IPS DF 19.7 (cell line): ENCODE data around the gene EXOC4.

Experiments used
- DNase-seq: peaks from one replicate; pipeline ENCODE4 v3.0.0-alpha.2; 2013; ENCODE audit warnings: low read depth, low spot score

Gene EXOC4

GRCh38 chr7:133923974-133924373, 671.1 kb downstream of the EXOC4 start:
- DNase-seq = no peak

DNA sequence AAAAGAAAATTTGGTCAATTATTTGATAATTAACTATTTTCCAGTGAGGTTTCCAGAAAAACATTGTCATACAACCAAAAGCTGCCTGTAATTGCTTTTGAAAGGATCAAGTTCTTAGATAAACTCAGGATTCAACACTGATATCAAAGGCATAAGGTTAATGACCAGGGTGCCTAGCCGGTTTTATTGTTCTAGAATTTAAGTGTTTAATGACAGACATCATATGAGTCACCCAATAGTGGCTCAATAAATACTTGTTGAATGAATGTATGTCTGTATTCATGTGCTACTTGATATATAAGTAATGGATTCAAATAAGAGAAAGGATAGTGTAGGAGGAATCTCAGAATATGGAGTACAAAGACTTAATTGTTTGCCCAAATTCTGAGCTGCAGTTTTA, 678.2 kb downstream of the EXOC4 start:
- DNase-seq = no peak

- no peak for DNase-seq
Measured at GRCh38 chr7:133932591-133932990, 679.7 kb downstream of the EXOC4 start.

GRCh38 chr7:133934262-133934976, 681.5 kb downstream of the EXOC4 start:
- no peak for DNase-seq

- no peak for DNase-seq
Measured at GRCh38 chr7:133934977-133935330, 682.1 kb downstream of the EXOC4 start.

GRCh38 chr7:133936074-133936473, 683.2 kb downstream of the EXOC4 start:
- DNase-seq = no peak

DNA sequence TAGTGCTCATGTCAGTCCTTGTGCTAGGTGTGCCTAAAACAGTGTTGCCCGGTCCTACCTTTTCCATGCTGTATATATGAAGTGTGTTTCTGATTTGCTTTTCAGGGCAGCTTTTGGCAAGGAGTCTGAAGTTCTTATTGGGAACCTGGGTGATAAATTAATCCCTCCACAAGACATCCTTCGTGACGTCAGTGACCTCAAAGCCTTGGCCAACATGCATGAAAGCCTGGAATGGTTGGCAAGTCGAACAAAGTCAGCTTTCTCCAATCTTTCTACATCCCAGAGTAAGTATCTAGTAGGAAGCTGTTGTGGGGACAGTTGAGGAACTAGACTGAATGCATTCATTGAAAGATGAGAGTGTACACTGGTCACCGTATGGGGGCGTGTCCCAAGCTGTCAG, 684.9 kb downstream of the EXOC4 start:
- no peak for DNase-seq

DNA sequence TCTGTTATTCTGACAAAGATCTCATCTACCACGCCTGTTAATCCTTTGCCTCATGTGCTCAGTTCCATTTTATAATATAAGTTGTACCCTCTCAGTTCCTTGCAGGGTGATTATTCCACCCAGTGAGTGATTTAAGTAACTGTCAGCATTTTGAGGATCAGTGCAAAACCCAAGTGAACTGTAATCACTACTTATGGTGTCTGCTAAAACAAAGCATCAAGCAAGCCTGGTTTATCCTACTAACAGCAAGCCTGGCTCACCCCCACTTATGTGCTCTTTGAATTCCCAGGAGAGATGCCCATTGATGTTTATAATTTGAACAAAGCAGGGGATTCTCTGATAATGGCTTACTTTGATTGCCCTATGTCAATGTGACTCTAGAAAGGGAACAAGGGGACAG, 687.5 kb downstream of the EXOC4 start:
- no peak for DNase-seq

- no peak for DNase-seq
Measured at GRCh38 chr7:133941496-133941895, 688.6 kb downstream of the EXOC4 start.

DNA sequence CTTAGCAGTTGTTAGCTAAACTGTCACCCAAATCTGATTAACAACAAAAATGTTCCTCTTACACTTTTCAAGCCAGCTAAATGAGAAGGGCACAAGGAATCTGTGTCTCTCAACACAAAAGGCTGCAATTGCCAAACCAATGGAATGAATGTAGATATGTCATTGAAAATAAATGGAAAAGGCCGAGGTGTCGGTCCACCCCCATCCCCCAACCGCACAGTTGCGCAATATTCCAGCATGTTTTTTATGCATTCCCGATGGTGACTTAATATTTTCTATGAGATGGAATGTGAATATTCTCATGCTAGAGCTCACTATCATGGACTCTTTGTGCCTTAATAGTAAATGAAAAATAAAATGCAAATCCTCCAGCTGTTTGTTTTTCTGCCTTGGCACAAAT, 692.6 kb downstream of the EXOC4 start:
- DNase-seq = no peak

GRCh38 chr7:133947458-133948254, 694.8 kb downstream of the EXOC4 start:
- DNase-seq = no peak

- DNase-seq = no peak
Measured at GRCh38 chr7:133948588-133948987, 695.7 kb downstream of the EXOC4 start.

DNA sequence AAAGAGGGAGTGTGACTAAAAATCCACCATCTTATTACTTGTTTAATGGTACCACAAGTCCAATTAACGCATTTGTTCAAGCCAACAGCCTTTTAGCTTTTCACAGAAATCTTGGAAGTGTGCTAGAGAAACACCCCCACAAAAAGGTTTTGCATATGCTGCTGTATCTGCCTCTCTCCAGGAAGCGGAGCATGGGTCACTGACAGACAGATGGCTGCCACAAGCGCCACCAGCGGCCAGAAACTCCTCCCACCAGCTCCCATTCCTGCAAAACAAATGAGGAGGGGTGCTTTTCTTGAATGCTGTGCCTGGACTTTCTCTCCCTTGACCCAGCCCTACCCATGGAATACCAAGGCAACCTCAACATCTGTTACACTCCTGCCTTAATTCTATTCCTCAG, 698.0 kb downstream of the EXOC4 start:
- no peak for DNase-seq

DNA sequence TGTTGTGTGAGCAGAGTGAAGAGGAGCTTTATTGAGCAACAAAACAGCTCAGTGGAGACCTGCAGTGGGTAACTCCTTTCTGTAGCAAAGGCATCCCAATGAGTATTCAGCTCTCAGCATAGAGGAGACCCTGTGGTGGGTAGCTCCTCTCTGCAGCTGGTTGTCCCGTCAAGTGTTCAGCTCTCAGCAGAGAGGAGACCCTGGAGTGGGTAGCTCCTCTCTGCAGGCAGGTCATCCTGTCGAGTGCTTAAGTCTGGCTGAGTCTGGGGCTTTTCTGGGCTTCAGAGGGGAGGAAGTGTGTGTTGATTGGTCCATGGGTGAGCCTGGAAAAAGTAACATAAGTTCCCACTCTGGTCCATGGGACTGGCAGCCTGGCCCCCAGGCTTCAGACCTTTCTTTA, 702.3 kb downstream of the EXOC4 start:
- DNase-seq = no peak

GRCh38 chr7:133957845-133958244, 705.0 kb downstream of the EXOC4 start:
- no peak for DNase-seq

GRCh38 chr7:133958822-133959221, 705.9 kb downstream of the EXOC4 start:
- no peak for DNase-seq

DNA sequence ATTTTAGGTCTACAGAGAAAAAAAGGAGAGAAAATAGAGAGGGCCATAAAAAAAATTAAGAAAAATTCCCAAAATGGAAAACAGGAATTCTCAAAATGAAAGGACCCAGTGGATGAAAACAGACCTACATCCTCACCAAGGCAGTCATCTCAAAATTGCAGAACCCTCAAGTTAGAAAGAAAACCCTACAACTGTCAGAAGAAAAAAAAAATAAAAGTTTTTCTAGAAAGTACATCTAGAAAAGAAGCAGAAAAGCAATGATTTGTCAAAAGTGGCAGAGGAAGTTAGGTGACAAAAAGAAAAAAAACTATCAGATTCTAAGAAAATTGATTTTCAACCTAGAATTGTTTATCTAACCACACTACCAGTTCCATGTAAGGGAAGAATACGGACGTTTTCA, 706.6 kb downstream of the EXOC4 start:
- DNase-seq = no peak

- DNase-seq = no peak
Measured at GRCh38 chr7:133961724-133962123, 708.8 kb downstream of the EXOC4 start.

GRCh38 chr7:133962646-133963045, 709.8 kb downstream of the EXOC4 start:
- DNase-seq = no peak

GRCh38 chr7:133963629-133964028, 710.8 kb downstream of the EXOC4 start:
- DNase-seq = no peak

DNA sequence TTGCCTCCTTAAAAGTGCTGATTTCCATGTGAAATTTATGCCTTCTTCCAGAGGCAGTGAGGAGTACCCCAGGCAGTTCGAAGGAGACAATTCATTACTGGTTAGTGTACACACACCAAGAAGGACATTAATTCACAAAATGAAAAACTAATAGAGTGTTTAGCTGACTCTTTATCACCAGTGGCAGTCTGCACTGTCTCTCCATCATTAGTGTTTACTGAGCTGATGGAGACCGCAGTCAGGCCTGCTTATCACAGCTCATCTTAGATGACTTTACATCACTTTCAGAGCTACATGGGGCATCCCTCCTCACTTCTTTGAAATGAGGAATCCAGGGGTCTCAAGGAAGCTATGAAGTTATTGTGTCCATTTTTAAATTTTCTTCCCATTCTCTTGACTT, 718.7 kb downstream of the EXOC4 start:
- no peak for DNase-seq

GRCh38 chr7:133973710-133974109, 720.8 kb downstream of the EXOC4 start:
- DNase-seq = no peak

- DNase-seq = no peak
Measured at GRCh38 chr7:133975130-133975529, 722.3 kb downstream of the EXOC4 start.
